ENCODE results near the gene SUSD1. TPM values are rescaled to one million over a fixed set of nuclear protein-coding genes. Genes with fewer than 3 reads are reported as not detected.

The SUSD1 gene
- polyA plus RNA-seq, 1 of the 3 experiments (the other 2 are of a cell fraction) = 8.2 TPM

- Histone ChIP-seq H3F3A (replicated peaks; ENCODE audit: insufficient read depth) (peaks cover 7% of the 10 kb centered on the region), H3K9me3 (no peaks in the 10 kb centered on the region), H3K4me3 (ENCODE audit: low read depth in 2 of 2, low read length in 1 of 2) (no peak overlapping the region), H3K27me3 (ENCODE audit: insufficient read depth) (no peaks in the 10 kb centered on the region), H3K9ac (no peak overlapping the region), H2AFZ (ENCODE audit: low read depth) (0 out of 2 replicates have a peak overlapping the region, but pooled peaks have one; percentile 29), H3K4me2 (no peak overlapping the region), H4K20me1 (ENCODE audit: insufficient read depth) (no peaks in the 10 kb centered on the region), H3K79me2 (ENCODE audit: insufficient read depth) (no peaks in the 10 kb centered on the region), H3K9me2 (no peaks in the 10 kb centered on the region), H3K36me3 (replicated peaks in 1 of 2; ENCODE audit: control insufficient read depth in 1 of 2, insufficient read depth in 2 of 2, low read length in 1 of 2) (no peaks in the 10 kb centered on the region), H3K4me1 (ENCODE audit: control insufficient read depth in 1 of 2, insufficient read depth in 2 of 2, low read depth in 1 of 2, low read length in 1 of 2) (no peaks in the 10 kb centered on the region; a peak in 1 of 4 replicates), H3K27ac (ENCODE audit: low read depth in 2 of 2, low read length in 1 of 2) (no peak overlapping the region)
- CTCF ChIA-PET = no interaction called here
- POLR2A ChIA-PET = no interaction called here
- no peak for TF ChIP-seq POLR2AphosphoS5 (IDR thresholded peaks at IDR 0.05; ENCODE audit: low read depth, low read length)
- no peak for TF ChIP-seq NFIC (IDR thresholded peaks at IDR 0.05; ENCODE audit: borderline replicate concordance)
- no peak for TF ChIP-seq CHD2 (IDR thresholded peaks at IDR 0.05; ENCODE audit: low read length, partially characterized antibody)
- TF ChIP-seq, protein P1, sequence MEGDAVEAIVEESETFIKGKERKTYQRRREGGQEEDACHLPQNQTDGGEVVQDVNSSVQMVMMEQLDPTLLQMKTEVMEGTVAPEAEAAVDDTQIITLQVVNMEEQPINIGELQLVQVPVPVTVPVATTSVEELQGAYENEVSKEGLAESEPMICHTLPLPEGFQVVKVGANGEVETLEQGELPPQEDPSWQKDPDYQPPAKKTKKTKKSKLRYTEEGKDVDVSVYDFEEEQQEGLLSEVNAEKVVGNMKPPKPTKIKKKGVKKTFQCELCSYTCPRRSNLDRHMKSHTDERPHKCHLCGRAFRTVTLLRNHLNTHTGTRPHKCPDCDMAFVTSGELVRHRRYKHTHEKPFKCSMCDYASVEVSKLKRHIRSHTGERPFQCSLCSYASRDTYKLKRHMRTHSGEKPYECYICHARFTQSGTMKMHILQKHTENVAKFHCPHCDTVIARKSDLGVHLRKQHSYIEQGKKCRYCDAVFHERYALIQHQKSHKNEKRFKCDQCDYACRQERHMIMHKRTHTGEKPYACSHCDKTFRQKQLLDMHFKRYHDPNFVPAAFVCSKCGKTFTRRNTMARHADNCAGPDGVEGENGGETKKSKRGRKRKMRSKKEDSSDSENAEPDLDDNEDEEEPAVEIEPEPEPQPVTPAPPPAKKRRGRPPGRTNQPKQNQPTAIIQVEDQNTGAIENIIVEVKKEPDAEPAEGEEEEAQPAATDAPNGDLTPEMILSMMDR (IDR thresholded peaks at IDR 0.05) = no peak
- no peak for TF ChIP-seq ELF1 (IDR thresholded peaks at IDR 0.05)
- TF ChIP-seq FOXJ3 (CRISPR knock-in tag; IDR thresholded peaks at IDR 0.05) = no peak
- no peak for DNase-seq
- 96% methylated on average over 2 of the region's 2 CpGs for WGBS (ENCODE audit: low lambda C conversion rate)
Observed at GRCh38 chr9:112144807-112145206, 30.3 kb downstream of the SUSD1 start.

DNA sequence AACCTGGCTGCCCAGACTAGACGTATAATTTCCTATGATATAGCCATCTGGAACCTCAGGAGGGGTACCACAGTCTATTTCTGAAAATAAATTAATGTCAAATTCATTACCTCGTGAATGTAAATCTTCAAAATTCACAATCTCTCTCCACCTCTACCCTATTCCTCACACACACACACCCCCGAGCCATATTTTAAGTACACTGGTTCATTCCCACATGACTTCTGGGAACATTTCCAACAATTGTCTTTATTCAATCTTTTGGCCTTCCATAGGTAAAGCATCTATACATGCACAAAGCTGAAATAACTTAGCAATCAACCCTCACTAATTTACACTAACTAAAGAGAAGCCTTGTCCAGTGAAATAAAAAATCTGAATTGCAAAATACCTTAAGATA lies 32.7 kb downstream of the SUSD1 start:
- POLR2A ChIA-PET = no interaction called here
- Histone ChIP-seq H3K36me3 (replicated peaks in 1 of 2; ENCODE audit: control insufficient read depth in 1 of 2, insufficient read depth in 2 of 2, low read length in 1 of 2) (no peaks in the 10 kb centered on the region), H3K27me3 (ENCODE audit: insufficient read depth) (no peaks in the 10 kb centered on the region), H3K9me3 (no peaks in the 10 kb centered on the region), H3K4me3 (ENCODE audit: low read depth in 2 of 2, low read length in 1 of 2) (no peak overlapping the region), H3K4me1 (ENCODE audit: control insufficient read depth in 1 of 2, insufficient read depth in 2 of 2, low read depth in 1 of 2, low read length in 1 of 2) (no peaks in the 10 kb centered on the region; a peak in 1 of 4 replicates), H3K9ac (no peak overlapping the region), H4K20me1 (ENCODE audit: insufficient read depth) (no peaks in the 10 kb centered on the region), H3F3A (replicated peaks; ENCODE audit: insufficient read depth) (peaks cover 10% of the 10 kb centered on the region), H3K9me2 (no peaks in the 10 kb centered on the region), H3K79me2 (ENCODE audit: insufficient read depth) (no peaks in the 10 kb centered on the region), H3K4me2 (no peak overlapping the region), H2AFZ (ENCODE audit: low read depth) (no peak overlapping the region), H3K27ac (ENCODE audit: low read depth in 2 of 2, low read length in 1 of 2) (no peak overlapping the region)
- TF ChIP-seq FOXM1 (IDR thresholded peaks at IDR 0.05; ENCODE audit: low read depth) (no peak), RCOR1 (IDR thresholded peaks at IDR 0.05; ENCODE audit: low read length) (no peak), TEAD4 (IDR thresholded peaks at IDR 0.05; ENCODE audit: borderline replicate concordance, insufficient read depth) (no peak), MEF2A (IDR thresholded peaks at IDR 0.05; ENCODE audit: borderline replicate concordance, low read depth) (no peak)
- TF ChIP-seq, protein P2, sequence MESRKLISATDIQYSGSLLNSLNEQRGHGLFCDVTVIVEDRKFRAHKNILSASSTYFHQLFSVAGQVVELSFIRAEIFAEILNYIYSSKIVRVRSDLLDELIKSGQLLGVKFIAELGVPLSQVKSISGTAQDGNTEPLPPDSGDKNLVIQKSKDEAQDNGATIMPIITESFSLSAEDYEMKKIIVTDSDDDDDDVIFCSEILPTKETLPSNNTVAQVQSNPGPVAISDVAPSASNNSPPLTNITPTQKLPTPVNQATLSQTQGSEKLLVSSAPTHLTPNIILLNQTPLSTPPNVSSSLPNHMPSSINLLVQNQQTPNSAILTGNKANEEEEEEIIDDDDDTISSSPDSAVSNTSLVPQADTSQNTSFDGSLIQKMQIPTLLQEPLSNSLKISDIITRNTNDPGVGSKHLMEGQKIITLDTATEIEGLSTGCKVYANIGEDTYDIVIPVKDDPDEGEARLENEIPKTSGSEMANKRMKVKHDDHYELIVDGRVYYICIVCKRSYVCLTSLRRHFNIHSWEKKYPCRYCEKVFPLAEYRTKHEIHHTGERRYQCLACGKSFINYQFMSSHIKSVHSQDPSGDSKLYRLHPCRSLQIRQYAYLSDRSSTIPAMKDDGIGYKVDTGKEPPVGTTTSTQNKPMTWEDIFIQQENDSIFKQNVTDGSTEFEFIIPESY (IDR thresholded peaks at IDR 0.05; ENCODE audit: borderline replicate concordance, low read depth) = no peak
- TF ChIP-seq, protein P3, sequence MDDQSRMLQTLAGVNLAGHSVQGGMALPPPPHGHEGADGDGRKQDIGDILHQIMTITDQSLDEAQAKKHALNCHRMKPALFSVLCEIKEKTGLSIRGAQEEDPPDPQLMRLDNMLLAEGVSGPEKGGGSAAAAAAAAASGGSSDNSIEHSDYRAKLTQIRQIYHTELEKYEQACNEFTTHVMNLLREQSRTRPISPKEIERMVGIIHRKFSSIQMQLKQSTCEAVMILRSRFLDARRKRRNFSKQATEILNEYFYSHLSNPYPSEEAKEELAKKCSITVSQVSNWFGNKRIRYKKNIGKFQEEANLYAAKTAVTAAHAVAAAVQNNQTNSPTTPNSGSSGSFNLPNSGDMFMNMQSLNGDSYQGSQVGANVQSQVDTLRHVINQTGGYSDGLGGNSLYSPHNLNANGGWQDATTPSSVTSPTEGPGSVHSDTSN (IDR thresholded peaks at IDR 0.05) = no peak
- TF ChIP-seq, protein P4, sequence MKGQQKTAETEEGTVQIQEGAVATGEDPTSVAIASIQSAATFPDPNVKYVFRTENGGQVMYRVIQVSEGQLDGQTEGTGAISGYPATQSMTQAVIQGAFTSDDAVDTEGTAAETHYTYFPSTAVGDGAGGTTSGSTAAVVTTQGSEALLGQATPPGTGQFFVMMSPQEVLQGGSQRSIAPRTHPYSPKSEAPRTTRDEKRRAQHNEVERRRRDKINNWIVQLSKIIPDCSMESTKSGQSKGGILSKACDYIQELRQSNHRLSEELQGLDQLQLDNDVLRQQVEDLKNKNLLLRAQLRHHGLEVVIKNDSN (IDR thresholded peaks at IDR 0.05; ENCODE audit: borderline replicate concordance, low read depth) = no peak
- TF ChIP-seq, protein P5, sequence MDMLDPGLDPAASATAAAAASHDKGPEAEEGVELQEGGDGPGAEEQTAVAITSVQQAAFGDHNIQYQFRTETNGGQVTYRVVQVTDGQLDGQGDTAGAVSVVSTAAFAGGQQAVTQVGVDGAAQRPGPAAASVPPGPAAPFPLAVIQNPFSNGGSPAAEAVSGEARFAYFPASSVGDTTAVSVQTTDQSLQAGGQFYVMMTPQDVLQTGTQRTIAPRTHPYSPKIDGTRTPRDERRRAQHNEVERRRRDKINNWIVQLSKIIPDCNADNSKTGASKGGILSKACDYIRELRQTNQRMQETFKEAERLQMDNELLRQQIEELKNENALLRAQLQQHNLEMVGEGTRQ (IDR thresholded peaks at IDR 0.05; ENCODE audit: borderline replicate concordance, low read depth, low read length) = no peak
- WGBS (ENCODE audit: low lambda C conversion rate) = 87% methylated on average over 3 of the region's 3 CpGs
- no peak for DNase-seq
- CTCF ChIA-PET = no interaction called here

All from SK-N-SH (cell line).